Body of pancreas (tissue), 4 donors: ENCODE measurements around the gene METTL25B.

Source experiments
- CTCF ChIP-seq, 7 experiments: fragments of 450-650 bp in 4 of 7; fragments of 200-600 bp in 3 of 7; sonication (generic) in 3 of 7; IDR thresholded peaks; one replicate each; pipeline ENCODE4 v1.5.1; 2016 to 2019; ENCODE audit warnings: antibody characterized with exemption in 7 of 7
- POLR2A ChIP-seq, 3 donors: fragments of 450-650 bp; IDR thresholded peaks; one replicate each; pipeline ENCODE4 v1.6.1; 2016; ENCODE audit warnings: antibody characterized with exemption in 3 of 3, mild to moderate bottlenecking in 2 of 3

- TF ChIP-seq CTCF (IDR thresholded peaks at IDR 0.05) (no peak), POLR2A (IDR thresholded peaks at IDR 0.05) (no peak)
Observed at GRCh38 chr1:156741481-156741983, 13.3 kb downstream of the METTL25B start.
